IPS-NIHi11 (cell line): Measurements from ENCODE around the gene C17orf113.
A peak's percentile ranks its signal among the peaks of the same experiment; 100 is the strongest.
"Not testable (repeated sequence)": the region's sequence is repeated elsewhere in the genome, so short reads cannot be mapped to it uniquely, and the experiment has no call there.

Experiments used
- DNase-seq: peaks from one replicate; pipeline ENCODE4 v3.0.0; 2012; ENCODE audit warnings: mixed read lengths, low spot score

C17orf113 gene

DNA sequence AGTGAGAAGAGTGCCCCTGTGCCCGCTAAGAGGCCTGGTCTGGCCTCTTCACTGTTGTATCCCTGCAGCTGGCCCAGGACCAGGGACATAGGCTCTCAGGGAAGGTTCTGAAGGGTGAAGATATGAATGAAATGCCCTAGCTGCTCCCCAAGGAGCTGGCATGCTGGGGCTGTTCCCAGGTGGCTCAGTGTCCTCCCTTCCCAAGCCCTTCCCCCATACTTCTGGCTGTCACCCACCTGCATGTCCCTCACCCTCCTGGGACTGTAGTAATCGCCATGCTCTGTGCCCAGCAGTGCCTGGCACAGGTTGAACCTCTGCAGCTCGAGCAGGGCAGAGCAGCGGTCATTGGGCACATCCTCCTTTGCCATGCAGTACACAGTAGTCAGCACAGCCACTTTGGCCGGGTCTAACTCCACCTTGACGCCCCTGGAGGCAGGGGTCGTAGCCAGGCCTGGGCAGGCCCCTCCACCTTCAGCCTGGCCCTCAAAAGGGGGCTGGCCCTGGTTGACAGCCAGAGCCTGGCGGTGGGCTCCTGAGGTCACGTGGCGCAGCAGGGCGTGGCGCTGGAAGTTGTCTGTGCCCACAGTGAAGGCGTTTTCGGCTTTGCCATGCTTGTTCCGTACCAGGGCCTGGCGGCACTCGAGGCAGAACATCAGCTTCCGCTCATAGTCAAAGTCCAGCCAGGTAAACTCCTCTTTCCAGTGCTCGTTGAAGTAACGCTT is 7.6 kb downstream of the C17orf113 start:
- no peak for DNase-seq

DNA sequence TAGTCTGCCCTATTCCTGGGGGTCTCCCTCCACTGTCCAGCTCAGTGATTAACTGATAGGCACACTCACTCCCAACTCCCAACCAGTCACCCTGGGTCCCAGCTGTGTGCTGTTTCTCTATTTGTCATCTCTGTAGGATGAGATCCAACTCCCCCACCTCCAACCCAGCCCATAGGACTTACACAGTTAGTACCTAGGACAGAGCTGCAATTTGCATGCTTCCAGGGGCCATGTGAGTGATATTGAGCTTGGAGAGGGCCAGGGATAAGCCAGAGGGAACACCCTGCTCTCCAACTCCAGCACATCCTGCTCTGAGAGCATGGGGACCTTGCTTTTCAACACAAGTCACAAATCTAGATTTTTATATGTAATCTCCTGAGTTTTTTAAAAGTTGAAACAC is 8.8 kb downstream of the C17orf113 start:
- no peak for DNase-seq

DNA sequence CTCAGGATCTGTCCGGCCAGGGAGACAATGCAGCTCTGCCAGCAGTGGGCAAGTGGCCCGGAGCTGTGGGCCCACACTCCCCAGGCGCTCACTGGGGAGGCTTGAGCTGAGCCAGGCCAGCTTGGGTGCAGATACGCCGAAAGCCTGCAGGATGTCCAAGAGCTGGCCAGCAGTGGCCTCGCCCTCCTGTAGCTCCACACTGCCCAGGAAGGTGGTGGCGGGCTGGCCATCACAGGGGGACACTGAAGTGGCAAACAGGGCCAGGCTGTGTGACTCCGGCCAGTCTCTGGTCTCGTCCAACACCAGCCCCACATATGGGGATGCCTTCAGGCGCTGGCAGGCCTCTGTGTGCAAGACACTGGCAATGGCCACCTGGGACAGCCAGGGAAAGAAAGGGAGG is 9.6 kb downstream of the C17orf113 start:
- DNase-seq, result no peak

DNA sequence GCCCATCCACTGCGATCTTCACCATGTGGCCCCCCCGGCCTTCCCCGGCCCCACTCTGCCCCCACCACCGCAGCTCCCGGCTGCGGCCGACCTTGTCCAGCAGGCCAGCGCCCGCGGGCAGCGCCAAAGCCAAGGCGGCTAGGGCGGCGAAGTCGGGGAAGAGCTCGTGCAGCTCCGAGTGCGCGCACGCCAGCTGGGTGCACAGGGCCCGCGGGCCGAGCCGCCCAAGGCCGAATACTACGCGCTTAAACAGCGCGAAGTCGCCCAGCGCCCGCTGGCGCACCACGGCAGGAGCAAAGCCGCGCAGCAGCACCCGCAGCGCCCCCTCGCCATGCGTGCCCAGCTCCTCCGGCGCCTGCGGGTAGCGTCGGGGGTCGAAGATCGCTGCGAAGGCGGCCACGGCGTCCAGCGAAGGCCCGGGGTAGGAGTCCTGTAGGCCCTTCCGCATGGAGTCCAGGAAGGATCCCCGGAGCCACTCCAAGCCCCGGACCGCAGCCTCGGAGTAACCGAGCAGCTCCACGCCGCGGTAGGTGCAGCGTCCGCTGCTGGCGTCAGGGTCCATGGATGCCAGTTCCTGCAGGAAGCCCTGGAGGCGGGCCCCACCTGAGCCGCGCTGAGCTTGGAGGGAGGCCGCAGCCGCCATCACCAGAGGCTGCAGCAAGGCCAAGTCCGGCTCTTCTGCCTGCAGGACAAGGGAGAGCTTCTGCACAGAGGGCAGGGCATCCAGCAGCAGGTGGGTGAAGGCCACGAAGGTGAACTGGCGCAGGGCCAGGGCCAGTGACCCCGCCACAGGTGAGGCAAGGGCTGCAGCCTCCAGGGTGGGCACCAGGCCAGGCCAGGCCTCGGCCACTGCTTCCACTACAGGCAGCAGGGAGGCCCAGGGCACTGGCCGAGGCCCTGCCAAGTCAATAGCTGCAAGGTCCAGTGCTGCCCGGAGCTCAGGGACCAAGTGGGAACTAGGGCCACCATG is 10.3 kb downstream of the C17orf113 start:
- no peak for DNase-seq

DNA sequence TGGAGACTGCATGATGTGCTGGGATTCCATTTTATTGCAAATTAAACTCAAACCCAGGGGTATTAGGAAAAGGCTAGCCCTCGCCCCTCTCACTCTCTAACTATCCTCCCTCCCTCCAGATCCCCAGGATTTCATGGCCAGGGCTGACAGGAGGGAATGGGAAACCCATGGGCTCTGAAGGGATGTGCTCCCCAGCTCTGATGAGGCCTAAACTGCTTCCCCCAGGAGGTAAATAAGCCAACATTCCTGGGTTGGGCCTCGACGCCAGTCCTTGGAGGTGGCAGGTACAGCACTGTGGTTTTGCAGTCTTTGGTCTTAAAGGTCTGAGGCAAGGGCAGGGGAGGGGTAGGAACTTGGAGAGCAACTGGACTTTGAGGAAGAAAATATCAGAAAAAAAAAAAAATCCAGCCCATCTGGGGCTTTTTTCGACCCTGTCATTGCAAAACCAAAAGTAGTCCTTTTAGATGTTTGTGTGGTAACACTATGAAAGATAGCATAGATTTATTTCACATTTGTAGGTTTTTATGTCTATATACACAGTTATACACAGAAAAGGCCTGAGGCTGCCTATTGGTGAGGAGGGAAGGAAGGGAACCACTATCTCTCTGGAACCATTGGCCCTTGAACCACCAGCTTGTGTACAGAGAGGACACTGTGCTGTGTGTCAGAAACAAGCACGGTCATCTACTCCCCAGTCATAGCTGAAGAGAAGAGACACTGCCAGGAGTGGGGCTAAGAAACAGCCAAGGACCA is 12.0 kb downstream of the C17orf113 start:
- no peak for DNase-seq

DNA sequence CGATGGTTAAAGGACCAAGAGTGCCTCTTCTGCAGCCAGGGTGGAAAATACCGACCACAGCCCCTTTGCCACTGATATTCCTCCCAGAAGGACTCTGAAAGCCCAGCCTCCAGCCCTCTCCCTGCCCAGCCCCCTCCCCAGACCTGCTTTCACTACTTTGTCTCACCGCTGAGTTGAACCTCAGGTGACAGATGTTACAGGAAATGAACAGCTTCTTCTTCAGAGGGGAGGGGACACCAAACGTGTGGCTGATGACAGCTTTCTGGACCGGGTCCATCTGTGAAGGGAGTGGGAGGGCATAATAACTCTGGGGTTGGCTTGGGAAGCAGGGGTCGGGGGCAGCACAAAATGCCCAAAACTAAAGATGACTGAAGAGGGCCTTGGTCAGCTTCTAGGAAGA is 16.3 kb downstream of the C17orf113 start:
- no peak for DNase-seq

DNA sequence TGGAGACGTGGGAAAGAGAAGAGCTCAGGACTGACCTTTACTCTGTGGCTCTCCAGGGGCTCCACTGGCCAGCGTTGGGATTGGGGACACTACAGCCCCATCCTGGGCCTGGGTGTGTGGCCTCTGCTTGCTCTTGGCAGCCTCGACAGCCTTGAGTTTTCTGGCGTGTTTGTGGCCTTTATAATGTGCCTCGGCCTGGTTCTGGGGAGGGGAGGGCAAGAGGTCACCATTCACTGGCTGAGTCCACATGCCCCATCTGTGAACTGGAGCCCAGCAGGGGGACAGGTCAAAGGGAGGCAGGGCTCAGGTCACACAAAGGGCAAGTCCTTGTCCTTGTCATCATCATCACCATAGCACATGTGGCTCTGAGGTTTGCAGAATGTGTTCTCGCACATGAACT is 18.8 kb downstream of the C17orf113 start:
- no peak for DNase-seq

DNA sequence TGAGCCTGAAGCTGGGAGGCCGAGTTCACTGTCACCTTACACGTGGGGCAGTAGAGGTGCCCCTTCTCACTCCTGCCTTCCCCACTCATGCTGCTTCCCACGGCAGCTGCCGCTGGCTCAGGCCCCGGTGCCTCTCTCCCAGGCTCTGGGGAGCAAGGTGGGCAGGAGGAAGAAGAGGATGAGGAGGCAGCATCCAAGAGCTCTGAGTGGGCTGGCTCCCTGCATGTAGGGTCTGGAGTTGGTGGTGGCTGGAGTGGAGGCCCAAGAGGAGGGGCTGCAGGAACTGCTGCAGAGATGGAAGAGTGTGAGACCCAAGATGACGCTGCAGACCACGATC is 21.6 kb downstream of the C17orf113 start:
- no peak for DNase-seq

DNA sequence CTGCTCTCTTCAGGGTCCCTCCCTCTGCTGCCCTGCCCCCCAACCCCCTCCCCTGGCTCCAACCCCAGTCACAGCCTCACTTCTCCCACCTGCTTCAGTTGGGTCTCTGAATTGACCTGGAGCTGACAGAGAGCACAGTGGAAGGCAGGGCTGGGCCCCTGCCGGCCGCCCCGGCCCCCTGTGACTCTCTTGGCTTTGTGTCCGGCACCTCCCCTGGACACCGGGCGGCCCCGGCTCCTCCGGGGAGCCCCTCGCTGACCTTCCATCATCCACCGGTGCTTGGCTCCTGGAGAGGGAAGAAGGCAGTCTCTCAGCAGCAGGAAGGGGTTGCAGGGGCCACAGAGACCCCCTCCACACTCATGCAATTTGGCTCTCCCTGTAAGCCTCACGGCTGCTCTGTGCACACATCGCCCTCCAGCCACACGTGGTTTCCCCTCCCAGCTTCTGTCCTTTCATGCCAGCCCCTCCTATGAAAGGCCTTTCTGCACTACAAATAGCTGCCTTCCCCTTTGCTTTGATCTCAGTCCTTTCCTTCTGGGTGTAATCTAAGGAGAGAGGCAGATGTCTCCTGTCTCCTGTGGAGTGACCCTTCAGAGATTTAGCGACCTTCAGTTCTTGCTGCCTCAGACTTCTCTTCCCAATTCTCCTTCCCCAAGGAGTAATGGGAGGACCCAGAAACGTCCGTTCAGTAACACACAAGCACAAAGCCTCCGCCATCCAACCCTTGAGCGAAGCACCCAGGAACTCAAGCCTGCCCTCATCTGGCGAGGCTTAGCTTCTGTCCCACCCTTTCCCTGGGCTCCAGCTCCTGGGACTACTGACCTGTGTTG is 22.2 kb downstream of the C17orf113 start:
- DNase-seq, result peak; percentile 77

DNA sequence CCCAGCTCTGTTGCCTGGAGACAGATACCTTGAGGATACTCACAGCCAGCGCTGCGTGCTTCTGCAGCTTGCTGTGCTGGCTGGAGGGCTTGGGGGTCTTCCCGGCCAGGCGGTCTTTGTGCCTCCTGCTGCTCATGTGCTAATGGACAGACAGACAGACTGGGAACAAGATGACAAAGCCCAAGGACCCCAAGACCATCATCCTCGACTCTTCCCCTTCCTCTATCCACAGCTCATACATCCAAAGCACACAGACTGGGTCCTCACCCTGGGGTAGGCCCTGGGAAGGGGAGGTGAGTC is 22.9 kb downstream of the C17orf113 start:
- DNase-seq, result no peak

DNA sequence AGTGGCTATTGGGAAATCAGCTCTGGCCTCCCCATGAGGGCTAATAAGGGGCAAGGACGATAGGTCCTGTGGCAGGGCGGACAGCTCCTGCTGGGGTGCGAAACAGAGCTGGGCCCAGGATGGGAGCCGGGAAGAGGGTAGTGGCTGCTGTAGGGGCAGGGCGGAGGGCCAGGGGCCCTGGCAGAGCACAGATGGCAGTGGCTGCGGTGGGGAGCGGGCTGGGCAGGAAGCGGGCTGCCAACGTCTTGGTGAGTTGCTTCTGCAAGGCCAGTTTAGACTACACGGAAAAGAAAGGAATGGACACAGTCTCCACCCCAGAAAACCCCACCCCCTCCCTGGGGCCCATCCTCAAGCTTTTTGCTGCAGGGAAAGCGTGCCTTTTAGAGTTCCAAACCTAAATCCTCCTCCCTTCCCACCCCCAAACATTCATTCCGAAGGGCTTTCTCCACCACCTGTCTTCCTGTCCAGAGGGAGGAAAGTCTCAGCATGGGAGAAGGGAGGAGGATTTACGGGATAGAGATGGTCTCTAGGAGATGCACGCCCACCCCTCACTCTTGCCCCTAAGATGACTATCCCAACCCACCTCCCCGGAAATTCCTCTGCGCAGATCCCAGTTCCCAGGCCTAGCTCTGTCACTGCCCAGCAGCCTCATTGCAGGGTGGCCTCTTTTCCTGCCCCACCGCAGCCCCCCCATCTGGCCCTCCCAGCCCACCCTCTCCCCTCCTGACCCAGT is 23.4 kb downstream of the C17orf113 start:
- no peak for DNase-seq

DNA sequence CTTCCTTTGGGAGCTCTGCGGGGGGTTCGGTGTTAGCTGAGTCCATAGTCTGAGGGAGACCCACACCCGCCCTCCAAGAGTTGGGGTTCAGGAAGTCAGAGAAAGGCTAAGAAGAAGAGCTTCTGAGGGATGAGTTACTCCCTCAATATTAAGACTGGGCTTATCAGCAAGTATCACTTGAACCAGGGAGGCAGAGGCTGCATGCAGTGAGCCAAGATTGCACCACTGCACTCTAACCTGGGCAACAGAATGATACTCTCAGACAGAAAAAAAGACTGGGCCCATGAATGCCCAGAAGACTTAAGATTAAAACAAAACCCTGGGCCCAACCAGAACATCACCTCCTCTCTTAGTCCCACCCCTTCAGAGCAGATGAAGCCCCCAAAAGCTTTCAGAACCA is 24.5 kb downstream of the C17orf113 start:
- no peak for DNase-seq

DNA sequence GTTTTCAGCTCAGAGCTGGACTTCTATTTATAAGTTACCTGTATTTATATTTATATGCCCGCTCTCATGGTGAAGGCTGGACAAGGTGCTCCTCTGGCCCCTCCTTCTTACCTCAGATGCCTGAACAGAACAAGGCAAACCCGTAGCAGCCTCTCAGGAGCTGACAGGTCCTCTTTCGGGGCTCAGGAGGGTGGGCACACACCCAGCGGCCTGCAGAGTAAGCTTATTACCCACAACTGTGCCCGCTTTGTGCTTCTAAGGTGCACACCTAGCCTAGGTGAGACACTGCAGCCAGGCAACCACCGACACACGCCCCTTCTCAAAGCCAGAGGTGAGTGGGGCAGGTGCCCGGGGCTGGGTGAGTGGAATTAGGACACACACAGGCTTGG is 25.2 kb downstream of the C17orf113 start:
- DNase-seq, result no peak

DNA sequence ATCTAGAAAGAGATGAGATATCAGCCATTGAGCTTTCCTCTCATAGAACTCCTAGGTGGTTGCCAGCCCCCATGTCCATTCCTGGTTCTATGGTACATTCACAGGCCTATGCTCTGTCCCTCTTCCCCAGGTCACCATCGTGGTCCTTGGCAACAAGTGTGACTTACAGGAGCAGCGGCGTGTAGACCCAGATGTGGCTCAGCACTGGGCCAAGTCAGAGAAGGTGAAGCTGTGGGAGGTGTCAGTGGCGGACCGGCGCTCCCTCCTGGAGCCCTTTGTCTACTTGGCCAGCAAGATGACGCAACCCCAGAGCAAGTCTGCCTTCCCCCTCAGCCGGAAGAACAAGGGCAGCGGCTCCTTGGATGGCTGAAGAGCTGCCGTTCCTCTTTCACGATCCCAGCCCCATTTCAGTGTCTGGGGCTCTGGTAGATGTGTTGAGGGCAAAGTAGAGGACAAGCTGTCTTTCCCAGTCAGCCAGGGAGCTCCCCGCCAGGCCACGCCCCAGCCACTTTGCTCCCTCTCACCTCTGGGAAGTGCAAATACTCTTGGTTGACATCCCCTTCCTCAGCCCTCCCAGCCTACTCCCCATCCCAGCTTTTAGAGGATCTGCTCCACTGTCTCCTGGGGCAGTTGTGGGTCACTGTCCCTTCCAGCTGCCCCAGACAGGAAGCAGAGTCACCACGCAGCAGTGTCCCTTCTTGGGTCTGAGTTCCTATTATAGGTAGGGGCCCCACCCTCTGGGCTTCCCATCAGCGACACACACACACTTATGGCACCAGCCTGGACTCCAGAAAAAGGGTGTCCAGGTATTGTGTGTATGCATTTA is 26.7 kb downstream of the C17orf113 start:
- DNase-seq, result no peak

DNA sequence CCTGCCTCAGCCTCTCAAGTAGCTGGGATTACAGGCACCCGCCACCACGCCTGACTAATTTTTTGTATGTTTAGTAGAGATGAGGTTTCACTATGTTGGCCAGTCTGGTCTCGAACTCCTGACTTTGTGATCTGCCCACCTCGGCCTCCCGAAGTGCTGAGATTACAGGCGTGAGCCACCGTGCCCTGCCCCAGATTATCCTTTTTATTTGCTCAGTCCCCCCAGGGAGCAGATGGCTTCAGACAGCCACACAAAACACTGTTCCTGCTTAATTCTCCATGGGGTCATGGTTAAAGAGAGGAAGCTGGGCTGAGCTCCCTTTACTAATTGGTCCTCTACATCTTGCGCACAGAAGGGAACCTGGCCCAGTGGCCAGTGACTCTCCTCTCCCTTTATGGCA is 29.6 kb downstream of the C17orf113 start:
- not testable (repeated sequence) for DNase-seq

DNA sequence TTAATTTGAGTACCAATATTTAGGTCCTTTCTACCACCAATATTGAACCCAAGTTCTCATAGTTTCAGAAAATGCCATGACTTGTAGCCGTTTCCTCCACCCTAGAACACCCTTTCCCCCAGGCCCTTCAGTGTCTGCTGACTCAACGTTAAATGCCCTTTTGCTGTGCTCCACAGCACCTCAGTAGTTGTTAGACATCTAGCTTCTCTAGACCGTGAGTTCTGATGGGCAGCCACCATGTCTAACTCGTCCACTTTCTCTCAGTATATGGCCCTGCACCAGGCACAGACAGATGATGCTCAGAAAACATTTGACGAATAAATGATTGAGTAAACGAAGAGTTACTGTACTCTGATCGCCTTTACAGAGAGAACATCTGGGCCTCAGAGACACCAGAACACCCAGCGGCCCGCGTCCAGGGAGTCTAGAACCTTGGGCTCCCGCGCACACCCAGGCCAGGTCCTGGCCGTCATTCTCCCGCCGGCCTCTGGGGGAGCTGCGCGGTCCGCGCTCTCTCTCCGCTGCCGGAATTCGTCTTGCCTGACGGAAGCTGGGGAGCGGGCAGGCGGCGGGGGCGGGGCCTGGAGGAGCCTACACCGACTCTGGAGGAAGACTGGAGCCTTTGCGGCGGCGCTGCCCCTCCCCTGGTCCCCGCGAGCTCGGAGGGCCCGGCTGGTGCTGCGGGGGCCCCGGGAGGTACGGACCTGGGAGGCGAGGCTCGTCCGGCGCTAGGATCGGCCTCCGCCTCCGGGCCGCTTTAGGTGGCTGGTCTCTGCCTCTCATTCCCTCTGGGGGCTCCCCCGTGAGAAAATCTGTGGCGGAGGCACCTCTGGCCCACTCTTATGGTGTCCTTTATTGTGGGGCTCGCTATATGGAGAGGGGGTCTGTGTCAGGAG is 30.6 kb downstream of the C17orf113 start, which contains the start of gene NKIRAS2:
NKIRAS2 (plus strand) TSS at position 582 of the 896 bp plus-strand sequence. CDS start 1,488 bp downstream, outside the sequence.
- DNase-seq, result peak; percentile 95

DNA sequence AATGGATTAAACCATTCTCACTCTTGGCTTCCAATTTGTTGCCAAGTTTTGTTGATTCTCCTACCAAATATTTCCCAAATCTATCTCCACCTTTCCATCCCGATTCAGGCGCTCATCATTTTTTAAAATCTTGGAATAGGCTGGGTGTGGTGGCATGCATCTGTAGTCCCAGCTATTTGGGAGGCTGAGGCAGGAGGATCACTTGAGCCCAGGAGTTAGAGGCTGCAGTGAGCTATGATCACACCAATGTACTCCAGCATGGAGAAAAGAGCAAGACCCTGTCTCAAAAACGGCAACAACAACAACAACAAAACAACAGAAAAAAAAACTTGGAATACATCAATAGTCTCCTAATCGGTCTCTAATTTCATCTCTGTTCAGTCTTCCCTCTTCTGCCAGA is 31.4 kb downstream of the C17orf113 start:
- DNase-seq, result no peak

DNA sequence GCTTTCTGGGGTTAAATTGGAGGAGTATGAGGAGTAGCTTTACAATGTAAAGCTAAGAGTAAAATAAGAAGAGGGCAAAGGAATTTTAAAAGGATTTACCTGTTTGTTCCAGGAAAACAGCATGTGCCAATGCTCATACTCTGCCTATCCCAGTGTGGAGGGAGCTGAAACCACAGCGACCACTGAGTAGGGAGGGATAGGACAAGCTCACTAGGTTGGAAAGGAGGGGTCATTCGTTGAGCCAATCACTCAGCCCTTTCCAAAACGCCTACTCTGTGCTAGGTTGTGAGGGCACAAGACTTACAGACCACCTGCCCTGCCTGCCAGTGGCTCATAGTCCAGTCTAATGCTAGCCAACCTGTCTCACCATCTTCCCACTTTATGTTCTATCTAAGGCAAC is 32.1 kb downstream of the C17orf113 start:
- DNase-seq, result no peak

DNA sequence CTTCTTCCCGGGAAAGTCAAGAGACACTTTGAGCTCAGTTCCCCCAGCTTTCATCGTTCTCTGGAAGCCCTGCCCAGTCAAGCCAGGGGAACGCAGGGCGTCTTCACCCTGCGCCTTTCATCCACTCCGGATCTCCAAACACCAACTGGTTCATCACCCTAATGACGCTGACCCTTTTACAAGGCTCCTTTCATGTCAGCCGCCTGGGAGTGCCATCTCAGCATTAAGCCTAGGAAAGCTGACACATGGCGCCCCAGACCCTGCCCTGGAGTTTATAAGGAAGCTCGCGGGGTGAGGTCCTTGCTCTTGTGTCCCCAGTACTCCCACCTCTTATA is 32.6 kb downstream of the C17orf113 start:
- no peak for DNase-seq
